Renal pelvis (tissue), 4 donors: ENCODE results near the gene KCNMB2. TPM values are rescaled to one million over a fixed set of nuclear protein-coding genes. Genes with fewer than 3 reads are reported as not detected.
A peak's percentile ranks its signal among the peaks of the same experiment; 100 is the strongest.

Experiments used
- DNase-seq: peaks from one replicate; pipeline ENCODE4 v3.0.0-alpha.2; 2013
- polyA plus RNA-seq, 3 donors: library from polyadenylated mRNA; unstranded; fragments of 120-200 nt; gene quantifications; one replicate each; pipeline ENCODE4 v1.2.1, GENCODE V29; 2013; ENCODE audit not compliant: insufficient read length in 3 of 3

KCNMB2 gene
- polyA plus RNA-seq, 3 donors, result 22.3 to 24.1 (median 23.4) TPM

DNA sequence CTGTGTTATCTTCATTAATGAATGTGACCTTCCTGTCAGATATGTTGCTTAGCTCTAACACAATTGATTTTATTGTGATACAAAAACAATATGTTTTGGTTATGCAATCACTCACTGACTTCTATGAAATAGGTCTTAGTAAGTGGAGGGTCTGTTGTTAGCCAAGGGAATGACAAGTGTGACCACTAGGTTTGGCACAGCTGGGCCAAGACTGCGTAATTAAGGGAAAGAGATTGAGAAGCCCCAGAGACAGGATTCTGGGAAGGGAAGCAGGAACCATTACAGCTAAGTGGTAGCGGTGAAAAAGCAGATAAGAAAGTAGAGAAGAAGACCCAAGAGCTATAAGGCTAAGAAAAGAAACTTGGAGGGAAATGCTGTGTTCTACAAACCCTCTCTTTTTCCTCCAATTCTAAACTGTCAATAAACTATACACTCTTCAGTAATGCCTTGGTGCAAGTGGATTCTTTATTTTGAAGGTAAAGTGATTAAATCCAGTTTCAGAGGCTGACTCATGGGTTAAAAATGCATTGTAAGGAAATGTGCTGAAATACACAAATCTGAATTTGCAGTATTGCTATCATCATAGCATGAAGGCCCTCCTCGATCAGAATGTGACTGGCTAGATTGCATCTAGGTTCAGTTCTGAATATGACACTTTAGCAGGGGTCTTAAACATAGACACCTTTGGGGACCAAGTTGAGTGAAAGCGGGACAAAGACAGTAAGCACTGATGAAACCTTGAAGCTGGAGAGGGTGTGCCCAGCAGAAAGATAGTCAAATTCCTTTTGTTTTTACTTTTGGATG, 26.1 kb downstream of the KCNMB2 start:
- no peak for DNase-seq

DNA sequence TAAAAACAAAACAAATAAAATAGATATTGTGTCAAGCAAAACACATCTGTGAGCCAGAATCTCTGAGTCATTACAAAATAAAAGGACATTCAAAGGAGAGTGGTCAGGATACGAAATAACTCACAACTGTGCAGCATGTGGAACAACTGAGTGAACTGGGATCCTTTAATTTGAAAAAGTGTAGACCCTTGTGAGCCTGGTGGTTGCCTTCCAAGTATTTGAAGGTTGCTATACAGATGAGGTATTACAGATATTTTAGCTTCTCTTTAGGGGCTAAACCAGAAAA, 26.7 kb downstream of the KCNMB2 start:
- DNase-seq, result no peak

DNA sequence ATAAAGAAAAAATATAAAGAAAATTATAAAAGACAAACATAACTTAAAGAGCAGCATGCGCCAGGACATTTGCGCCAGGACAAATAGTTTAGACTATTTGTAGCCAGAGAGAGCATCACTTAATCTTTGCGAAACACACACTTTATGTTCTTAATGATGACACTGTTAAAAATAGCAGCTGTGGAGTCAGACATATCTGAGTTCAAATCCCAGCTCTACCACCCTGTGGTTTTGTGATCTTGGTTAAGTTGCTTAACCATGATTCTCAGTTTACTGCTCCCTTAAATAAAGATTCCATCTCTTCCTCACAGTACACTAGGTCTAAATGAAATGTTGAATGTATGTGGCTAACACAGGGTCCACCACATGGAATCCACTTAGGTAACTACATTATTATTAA, 31.4 kb downstream of the KCNMB2 start:
- no peak for DNase-seq

DNA sequence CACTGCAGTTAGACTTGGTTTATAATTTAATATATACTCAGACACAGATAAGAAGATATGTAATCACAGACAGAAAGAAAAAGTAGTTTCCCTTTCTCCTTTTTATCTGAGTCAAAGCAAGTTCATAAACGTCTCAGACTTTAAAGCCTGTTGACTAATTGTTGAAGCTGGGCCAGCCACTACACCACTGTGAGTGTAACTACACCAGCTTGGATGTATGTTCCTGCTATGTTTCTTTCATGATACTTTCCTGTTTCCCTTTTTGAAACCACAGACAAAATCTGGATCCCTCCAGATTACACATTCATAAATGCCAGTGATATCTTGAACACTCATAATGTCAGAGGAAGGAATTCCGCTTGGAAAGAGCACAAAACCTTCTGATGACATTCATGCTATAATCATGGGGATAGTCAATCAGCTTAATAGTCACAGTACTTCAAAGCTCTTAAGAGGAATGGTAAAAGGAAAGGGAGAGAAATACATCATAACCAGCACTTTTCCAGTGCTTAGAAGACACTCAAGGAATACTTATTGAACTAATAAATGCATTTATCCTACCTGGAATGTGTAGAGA, 32.0 kb downstream of the KCNMB2 start:
- DNase-seq, result peak; percentile 38

- no peak for DNase-seq
Measured at GRCh38 chr3:178568911-178569310, 32.7 kb downstream of the KCNMB2 start.

DNA sequence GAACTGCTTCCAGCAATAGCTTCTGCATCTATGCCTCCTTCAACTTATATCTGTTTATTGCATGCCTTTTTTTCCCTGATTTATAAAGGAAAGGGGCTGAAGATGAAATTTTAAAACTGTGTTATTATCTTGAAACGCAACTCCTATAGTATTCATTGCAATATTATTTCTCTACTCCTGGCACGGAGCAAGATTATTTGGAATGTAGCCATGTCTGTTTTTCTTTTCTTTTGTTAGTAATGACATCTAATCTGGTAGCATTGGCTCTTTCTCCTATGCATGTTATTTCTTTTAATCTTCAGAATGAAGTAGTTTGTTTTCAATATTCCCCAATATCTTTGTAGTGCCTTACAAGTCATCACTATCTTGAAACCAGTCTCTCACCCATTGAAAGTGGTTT, 33.6 kb downstream of the KCNMB2 start:
- no peak for DNase-seq

DNA sequence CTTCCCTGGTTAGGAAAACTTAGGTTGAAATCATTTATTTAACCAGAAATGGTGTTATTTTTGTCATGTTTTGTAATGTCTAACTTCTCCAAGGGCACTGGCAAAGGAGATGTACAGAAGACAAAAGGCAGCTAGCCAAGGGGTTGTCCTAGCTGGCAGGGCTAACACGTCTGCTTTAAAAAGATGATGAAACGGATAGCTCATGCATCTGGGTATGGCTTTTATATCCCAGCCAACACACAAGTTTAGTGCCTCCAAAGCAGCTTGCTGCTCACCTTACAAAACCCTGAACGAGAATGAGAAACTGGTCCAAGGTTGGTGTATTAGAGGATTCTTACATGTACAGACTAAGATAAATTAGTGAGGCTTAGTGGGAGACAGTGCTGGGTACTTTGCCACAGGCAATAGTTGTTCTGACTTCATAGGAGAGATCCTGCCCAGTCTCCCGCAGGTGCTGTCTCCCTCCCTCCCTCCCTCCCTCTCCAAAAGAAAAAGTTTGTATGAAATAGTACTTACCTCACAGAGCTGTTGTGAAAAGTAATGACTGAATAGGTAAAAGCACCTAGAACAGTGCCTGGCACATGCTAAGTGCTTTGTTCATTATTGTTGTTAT, 47.8 kb downstream of the KCNMB2 start:
- DNase-seq, result no peak

GRCh38 chr3:178584722-178585380, 48.6 kb downstream of the KCNMB2 start:
- DNase-seq, result no peak

DNA sequence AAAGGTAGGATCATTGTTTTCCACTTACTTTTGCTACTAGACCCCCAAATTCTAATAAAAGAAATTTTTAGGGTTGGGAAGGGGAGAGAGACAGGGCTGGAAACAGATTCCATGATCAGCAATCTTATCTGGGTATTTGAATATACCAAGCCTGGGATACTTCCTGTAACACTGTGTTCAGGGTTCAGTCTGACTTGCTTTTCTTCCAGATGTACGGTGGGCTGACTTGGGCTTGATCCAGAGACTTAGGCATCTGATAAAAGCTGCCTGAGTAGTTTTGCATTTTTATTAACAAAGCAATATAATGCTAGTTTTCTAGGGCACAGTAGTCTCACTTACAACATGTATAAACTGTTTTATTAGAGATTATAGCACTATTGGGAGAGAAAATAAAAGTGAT, 49.2 kb downstream of the KCNMB2 start:
- DNase-seq, result no peak

GRCh38 chr3:178586076-178586475, 49.8 kb downstream of the KCNMB2 start:
- no peak for DNase-seq

DNA sequence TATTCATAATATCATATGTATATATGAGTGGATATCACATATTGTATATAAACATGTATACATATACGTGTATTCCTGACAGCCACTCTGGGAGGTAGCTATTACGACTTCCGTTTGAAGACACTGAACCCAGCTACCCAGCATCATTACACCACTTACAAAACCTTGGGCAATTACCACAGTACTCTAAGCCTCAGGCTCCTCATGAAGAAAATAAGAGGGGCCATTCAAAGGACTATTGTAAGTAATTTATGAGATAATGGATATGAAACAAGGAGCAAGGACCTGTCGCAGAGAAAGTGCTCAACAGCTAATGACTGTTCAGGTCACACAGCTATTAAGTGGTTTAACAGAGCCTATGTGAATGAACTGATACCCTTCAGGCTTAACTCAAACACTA, 52.4 kb downstream of the KCNMB2 start:
- no peak for DNase-seq

DNA sequence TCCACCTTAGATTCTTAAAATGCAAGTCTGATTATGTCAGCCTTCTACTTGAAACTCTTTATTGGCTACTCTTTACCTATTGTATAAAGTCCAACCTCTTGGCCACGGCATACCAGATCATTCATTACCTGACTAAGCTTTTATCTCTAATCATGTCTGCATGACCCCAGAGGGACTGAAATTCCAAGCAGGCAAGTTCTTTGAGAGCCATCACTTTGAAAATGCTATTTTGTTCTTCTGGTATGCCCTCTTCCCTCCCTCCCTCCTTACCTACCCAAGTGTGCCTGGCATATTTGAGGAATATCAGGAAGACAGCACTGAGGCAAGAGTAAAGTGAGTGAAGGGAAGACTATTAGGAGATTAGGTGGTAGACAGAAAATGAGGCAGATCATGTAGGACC, 57.5 kb downstream of the KCNMB2 start:
- no peak for DNase-seq

DNA sequence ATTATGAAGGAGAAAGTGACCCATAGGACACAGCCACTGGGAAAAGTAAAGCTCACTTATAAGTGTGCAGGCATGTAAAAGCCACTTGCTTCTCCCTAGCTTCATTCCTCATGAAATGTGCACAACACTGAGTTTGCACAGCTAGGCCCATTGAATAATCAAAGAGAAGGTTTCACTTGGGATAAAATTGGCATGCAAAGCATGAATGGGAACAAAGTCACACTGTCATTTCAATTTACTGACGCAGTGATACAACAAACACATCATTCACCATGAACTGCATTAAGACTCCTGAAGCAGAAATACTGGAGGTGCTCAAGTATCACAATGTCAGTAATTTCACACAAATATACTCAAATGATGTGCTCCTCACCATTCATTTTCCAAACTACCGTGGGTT, 61.1 kb downstream of the KCNMB2 start:
- DNase-seq, result no peak

GRCh38 chr3:178602856-178603255, 66.6 kb downstream of the KCNMB2 start:
- DNase-seq, result peak; percentile 16

GRCh38 chr3:178603735-178604134, 67.5 kb downstream of the KCNMB2 start:
- no peak for DNase-seq

GRCh38 chr3:178618197-178618596, 82.0 kb downstream of the KCNMB2 start:
- DNase-seq, result no peak

- DNase-seq, result no peak
Measured at GRCh38 chr3:178618896-178619295, 82.7 kb downstream of the KCNMB2 start.

GRCh38 chr3:178623666-178624255, 87.5 kb downstream of the KCNMB2 start:
- no peak for DNase-seq

- no peak for DNase-seq
Measured at GRCh38 chr3:178624276-178624675, 88.0 kb downstream of the KCNMB2 start.

GRCh38 chr3:178625053-178625600, 88.9 kb downstream of the KCNMB2 start:
- DNase-seq, result no peak

DNA sequence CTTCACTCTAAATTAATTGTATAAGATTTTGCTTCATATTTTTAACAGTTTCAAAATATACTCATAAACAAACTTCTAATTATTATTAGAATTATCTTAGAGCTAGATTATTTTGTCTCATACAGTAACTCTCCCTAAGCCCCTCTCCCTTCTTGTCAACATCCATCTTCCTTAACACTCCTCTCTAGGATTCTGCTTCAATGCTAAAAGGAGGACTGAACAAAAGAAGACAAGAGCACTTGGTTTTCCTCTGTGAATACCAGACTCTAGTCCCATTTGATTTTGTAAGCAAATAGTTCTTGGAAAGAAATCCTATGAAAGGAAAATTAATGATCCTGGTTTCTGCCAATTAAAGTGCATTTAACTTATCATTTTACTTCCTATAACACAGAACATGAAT, 91.8 kb downstream of the KCNMB2 start:
- DNase-seq, result no peak

GRCh38 chr3:178629430-178630178, 93.4 kb downstream of the KCNMB2 start:
- no peak for DNase-seq
